Measurements from ENCODE around the gene ZYX.

- TF ChIP-seq, protein P1, sequence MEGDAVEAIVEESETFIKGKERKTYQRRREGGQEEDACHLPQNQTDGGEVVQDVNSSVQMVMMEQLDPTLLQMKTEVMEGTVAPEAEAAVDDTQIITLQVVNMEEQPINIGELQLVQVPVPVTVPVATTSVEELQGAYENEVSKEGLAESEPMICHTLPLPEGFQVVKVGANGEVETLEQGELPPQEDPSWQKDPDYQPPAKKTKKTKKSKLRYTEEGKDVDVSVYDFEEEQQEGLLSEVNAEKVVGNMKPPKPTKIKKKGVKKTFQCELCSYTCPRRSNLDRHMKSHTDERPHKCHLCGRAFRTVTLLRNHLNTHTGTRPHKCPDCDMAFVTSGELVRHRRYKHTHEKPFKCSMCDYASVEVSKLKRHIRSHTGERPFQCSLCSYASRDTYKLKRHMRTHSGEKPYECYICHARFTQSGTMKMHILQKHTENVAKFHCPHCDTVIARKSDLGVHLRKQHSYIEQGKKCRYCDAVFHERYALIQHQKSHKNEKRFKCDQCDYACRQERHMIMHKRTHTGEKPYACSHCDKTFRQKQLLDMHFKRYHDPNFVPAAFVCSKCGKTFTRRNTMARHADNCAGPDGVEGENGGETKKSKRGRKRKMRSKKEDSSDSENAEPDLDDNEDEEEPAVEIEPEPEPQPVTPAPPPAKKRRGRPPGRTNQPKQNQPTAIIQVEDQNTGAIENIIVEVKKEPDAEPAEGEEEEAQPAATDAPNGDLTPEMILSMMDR (IDR thresholded peaks at IDR 0.05): no peak
- no peak for TF ChIP-seq POLR2A (IDR thresholded peaks at IDR 0.05)
These were observed 31.0 kb downstream of the ZYX start for GRCh38 chr7:143411976-143412708.

All from right lobe of liver (tissue), 4 donors.